ENCODE results near the gene ASIC2. TPM values are rescaled to one million over a fixed set of nuclear protein-coding genes. Genes with fewer than 3 reads are reported as not detected.

The ASIC2 gene
- total RNA-seq, 1 donor from 2014 or later: 0.36 TPM

GRCh38 chr17:33154869-33155455 is 138.1 kb downstream of the ASIC2 start:
- Histone ChIP-seq H3K4me3 (ENCODE audit: insufficient read depth, low read depth, low read length) (no peak overlapping the region), H3K27me3 (ENCODE audit: insufficient read depth, low read length) (no peaks in the 10 kb centered on the region), H3K4me1 (ENCODE audit: insufficient read depth, low read length) (no peaks in the 10 kb centered on the region), H2AFZ (ENCODE audit: low read depth, low read length) (no peak overlapping the region), H3K27ac (ENCODE audit: low read depth, low read length) (no peak overlapping the region), H3K79me2 (ENCODE audit: insufficient read depth, low read length) (no peaks in the 10 kb centered on the region), H3K36me3 (ENCODE audit: insufficient read depth, low read length) (no peaks in the 10 kb centered on the region), H3K4me2 (ENCODE audit: low read length) (no peak overlapping the region), H3K9ac (ENCODE audit: low read length) (no peak overlapping the region), H3K9me3 (ENCODE audit: insufficient read depth, low read depth, low read length) (no peaks in the 10 kb centered on the region), H4K20me1 (ENCODE audit: insufficient read depth, low read length) (no peaks in the 10 kb centered on the region)
- TF ChIP-seq EZH2 (IDR thresholded peaks at IDR 0.05; ENCODE audit: insufficient read depth, low read length): no peak
- TF ChIP-seq, protein P1, sequence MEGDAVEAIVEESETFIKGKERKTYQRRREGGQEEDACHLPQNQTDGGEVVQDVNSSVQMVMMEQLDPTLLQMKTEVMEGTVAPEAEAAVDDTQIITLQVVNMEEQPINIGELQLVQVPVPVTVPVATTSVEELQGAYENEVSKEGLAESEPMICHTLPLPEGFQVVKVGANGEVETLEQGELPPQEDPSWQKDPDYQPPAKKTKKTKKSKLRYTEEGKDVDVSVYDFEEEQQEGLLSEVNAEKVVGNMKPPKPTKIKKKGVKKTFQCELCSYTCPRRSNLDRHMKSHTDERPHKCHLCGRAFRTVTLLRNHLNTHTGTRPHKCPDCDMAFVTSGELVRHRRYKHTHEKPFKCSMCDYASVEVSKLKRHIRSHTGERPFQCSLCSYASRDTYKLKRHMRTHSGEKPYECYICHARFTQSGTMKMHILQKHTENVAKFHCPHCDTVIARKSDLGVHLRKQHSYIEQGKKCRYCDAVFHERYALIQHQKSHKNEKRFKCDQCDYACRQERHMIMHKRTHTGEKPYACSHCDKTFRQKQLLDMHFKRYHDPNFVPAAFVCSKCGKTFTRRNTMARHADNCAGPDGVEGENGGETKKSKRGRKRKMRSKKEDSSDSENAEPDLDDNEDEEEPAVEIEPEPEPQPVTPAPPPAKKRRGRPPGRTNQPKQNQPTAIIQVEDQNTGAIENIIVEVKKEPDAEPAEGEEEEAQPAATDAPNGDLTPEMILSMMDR (IDR thresholded peaks at IDR 0.05; ENCODE audit: insufficient read depth, low read depth, low read length): no peak
- DNase-seq (ENCODE audit: low read depth) (no peak), FAIRE-seq (no peak)
- Mint-ChIP-seq H3K4me3 (ENCODE audit: unreplicated experiment) (no peak overlapping the region), H3K9me3 (ENCODE audit: unreplicated experiment) (no peaks in the 10 kb centered on the region), H3K27me3 (ENCODE audit: low read depth, unreplicated experiment) (peaks cover 33% of the 10 kb centered on the region), H3K36me3 (ENCODE audit: low read depth, unreplicated experiment) (no peaks in the 10 kb centered on the region), H3K4me1 (ENCODE audit: low read depth, unreplicated experiment) (no peaks in the 10 kb centered on the region), H3K27ac (ENCODE audit: unreplicated experiment) (no peak overlapping the region)

- Histone ChIP-seq H2AFZ (ENCODE audit: low read depth, low read length) (no peak overlapping the region), H3K9me3 (ENCODE audit: insufficient read depth, low read depth, low read length) (no peaks in the 10 kb centered on the region), H3K4me2 (ENCODE audit: low read length) (no peak overlapping the region), H3K27me3 (ENCODE audit: insufficient read depth, low read length) (no peaks in the 10 kb centered on the region), H3K4me1 (ENCODE audit: insufficient read depth, low read length) (no peaks in the 10 kb centered on the region), H3K9ac (ENCODE audit: low read length) (no peak overlapping the region), H3K79me2 (ENCODE audit: insufficient read depth, low read length) (no peaks in the 10 kb centered on the region), H3K27ac (ENCODE audit: low read depth, low read length) (no peak overlapping the region), H3K36me3 (ENCODE audit: insufficient read depth, low read length) (no peaks in the 10 kb centered on the region), H3K4me3 (ENCODE audit: insufficient read depth, low read depth, low read length) (no peak overlapping the region), H4K20me1 (ENCODE audit: insufficient read depth, low read length) (no peaks in the 10 kb centered on the region)
- peaks cover 18% of the 10 kb centered on the region for H3K27me3 Mint-ChIP-seq (ENCODE audit: low read depth, unreplicated experiment)
- no peaks in the 10 kb centered on the region for H3K9me3 Mint-ChIP-seq (ENCODE audit: unreplicated experiment)
- no peak overlapping the region for H3K4me3 Mint-ChIP-seq (ENCODE audit: unreplicated experiment)
- H3K27ac Mint-ChIP-seq (ENCODE audit: unreplicated experiment): no peak overlapping the region
- FAIRE-seq (no peak), DNase-seq (ENCODE audit: low read depth) (no peak)
- no peaks in the 10 kb centered on the region for H3K36me3 Mint-ChIP-seq (ENCODE audit: low read depth, unreplicated experiment)
- TF ChIP-seq, protein P1 (IDR thresholded peaks at IDR 0.05; ENCODE audit: insufficient read depth, low read depth, low read length): no peak
- TF ChIP-seq EZH2 (IDR thresholded peaks at IDR 0.05; ENCODE audit: insufficient read depth, low read length): no peak
- H3K4me1 Mint-ChIP-seq (ENCODE audit: low read depth, unreplicated experiment): no peaks in the 10 kb centered on the region
Measured at GRCh38 chr17:33152783-33153182, 140.3 kb downstream of the ASIC2 start.

GRCh38 chr17:33151565-33151964 is 141.5 kb downstream of the ASIC2 start:
- Histone ChIP-seq H3K4me1 (ENCODE audit: insufficient read depth, low read length) (no peaks in the 10 kb centered on the region), H2AFZ (ENCODE audit: low read depth, low read length) (no peak overlapping the region), H3K4me3 (ENCODE audit: insufficient read depth, low read depth, low read length) (no peak overlapping the region), H3K4me2 (ENCODE audit: low read length) (no peak overlapping the region), H3K27ac (ENCODE audit: low read depth, low read length) (no peak overlapping the region), H3K79me2 (ENCODE audit: insufficient read depth, low read length) (no peaks in the 10 kb centered on the region), H3K9ac (ENCODE audit: low read length) (no peak overlapping the region), H3K27me3 (ENCODE audit: insufficient read depth, low read length) (no peaks in the 10 kb centered on the region), H3K36me3 (ENCODE audit: insufficient read depth, low read length) (no peaks in the 10 kb centered on the region), H4K20me1 (ENCODE audit: insufficient read depth, low read length) (no peaks in the 10 kb centered on the region), H3K9me3 (ENCODE audit: insufficient read depth, low read depth, low read length) (no peaks in the 10 kb centered on the region)
- H3K27me3 Mint-ChIP-seq (ENCODE audit: low read depth, unreplicated experiment): peaks cover 14% of the 10 kb centered on the region
- TF ChIP-seq EZH2 (IDR thresholded peaks at IDR 0.05; ENCODE audit: insufficient read depth, low read length): no peak
- TF ChIP-seq, protein P1 (IDR thresholded peaks at IDR 0.05; ENCODE audit: insufficient read depth, low read depth, low read length): no peak
- H3K27ac Mint-ChIP-seq (ENCODE audit: unreplicated experiment): no peak overlapping the region
- no peaks in the 10 kb centered on the region for H3K4me1 Mint-ChIP-seq (ENCODE audit: low read depth, unreplicated experiment)
- FAIRE-seq: no peak
- no peaks in the 10 kb centered on the region for H3K36me3 Mint-ChIP-seq (ENCODE audit: low read depth, unreplicated experiment)
- no peaks in the 10 kb centered on the region for H3K9me3 Mint-ChIP-seq (ENCODE audit: unreplicated experiment)
- H3K4me3 Mint-ChIP-seq (ENCODE audit: unreplicated experiment): no peak overlapping the region
- DNase-seq (ENCODE audit: low read depth): no peak

Measured in astrocyte (in vitro differentiated cells and primary cell).